HCT116 (cell line): Measurements from ENCODE around the gene SIX2. TPM values are rescaled to one million over a fixed set of nuclear protein-coding genes. Genes with fewer than 3 reads are reported as not detected.

Experiments used
- ATAC-seq: fragments of 200-7000 bp; cut with Tn5 transposase; 2 replicates; pipeline ENCODE4 v1.9.1; 2020; ENCODE audit warnings: mild to moderate bottlenecking, moderate library complexity
- BruUV-seq: library from RNA; stranded (reverse); fragments of 400-500 nt; replicated peaks from 2 replicates; lab custom pipeline; 2021; lab: Mats Ljungman, UMichigan
- CTCF ChIA-PET: fragments of 300-600 bp; sonication (Branson Sonifier 250); formaldehyde crosslinking; loops from one replicate; lab custom pipeline; 2021; ENCODE audit warnings: antibody characterized with exemption; lab: Charles Lee
- POLR2A ChIA-PET: fragments of 300-600, 350-600 bp; sonication (Branson Sonifier 250); formaldehyde crosslinking; loops from one replicate; lab custom pipeline; 2021; ENCODE audit warnings: antibody characterized with exemption; lab: Charles Lee
- RAD21 ChIA-PET, 2 experiments: fragments of 300-600 bp; sonication (Branson Sonifier 250); formaldehyde crosslinking; loops; one replicate each; lab custom pipeline; 2023; ENCODE audit warnings: low total read pairs in 2 of 2; ENCODE audit not compliant: uncharacterized antibody in 2 of 2, unreplicated experiment in 2 of 2, low non-redundant PET in 1 of 2; lab: Charles Lee
- DNase-seq: peaks from one replicate; pipeline ENCODE4 v3.0.0-alpha.2; 2010; ENCODE audit warnings: low read depth, low spot score
- H2AFZ ChIP-seq: fragments of 200-600 bp; shearing (Covaris generic), sonication (generic); 2 replicates; pipeline ENCODE4 v1.6.1; 2017; ENCODE audit warnings: low read depth, mixed run types, mixed read lengths, antibody characterized with exemption, low read length; ENCODE audit not compliant: poor library complexity, severe bottlenecking
- H3K27ac ChIP-seq: 2 replicates; pipeline ENCODE4 v1.5.1; 2012; ENCODE audit warnings: low read depth, low read length
- H3K27me3 ChIP-seq: fragments of 200-600 bp; sonication (generic); 2 replicates; pipeline ENCODE4 v1.6.1; 2016; ENCODE audit warnings: mixed run types, low read length, mixed read lengths; ENCODE audit not compliant: insufficient read depth
- H3K36me3 ChIP-seq, 2 experiments: fragments of 200-500 bp in 1 of 2; fragments of 200-600 bp in 1 of 2; sonication (Bioruptor generic) in 1 of 2; sonication (generic) in 1 of 2; 2 replicates each; pipeline versions ENCODE4 v1.5.1 to v1.6.1; 2014 to 2016; ENCODE audit warnings: low read length in 2 of 2, inconsistent platforms in 1 of 2, mixed read lengths in 1 of 2, mixed run types in 1 of 2; ENCODE audit not compliant: insufficient read depth in 2 of 2, control insufficient read depth in 1 of 2
- H3K4me1 ChIP-seq, 2 experiments: fragments of 200-600 bp in 1 of 2; sonication (generic) in 1 of 2; 2 replicates each; pipeline versions ENCODE4 v1.5.1 to v1.6.1; 2012 to 2017; ENCODE audit warnings: low read length in 2 of 2, inconsistent platforms in 1 of 2, mild to moderate bottlenecking in 1 of 2, mixed read lengths in 1 of 2, mixed run types in 1 of 2, moderate library complexity in 1 of 2; ENCODE audit not compliant: insufficient read depth in 2 of 2, control insufficient read depth in 1 of 2
- H3K4me2 ChIP-seq: fragments of 200-600 bp; sonication (generic); 2 replicates; pipeline ENCODE4 v1.6.1; 2017; ENCODE audit warnings: mixed run types, low read length, mixed read lengths
- H3K4me3 ChIP-seq, 2 experiments: fragments of 200-600 bp in 1 of 2; sonication (generic) in 1 of 2; replicated peaks in 1 of 2; 2 replicates each; pipeline ENCODE4 v1.5.1; 2011 to 2016; ENCODE audit warnings: low read length in 2 of 2, control low read depth in 1 of 2, low read depth in 1 of 2, mild to moderate bottlenecking in 1 of 2, mixed read lengths in 1 of 2, mixed run types in 1 of 2
- H3K79me2 ChIP-seq: fragments of 200-600 bp; sonication (generic); 2 replicates; pipeline ENCODE4 v1.6.1; 2017; ENCODE audit warnings: mild to moderate bottlenecking, mixed run types, low read length, moderate library complexity, mixed read lengths; ENCODE audit not compliant: insufficient read depth
- H3K9ac ChIP-seq: fragments of 200-600 bp; sonication (generic); 2 replicates; pipeline ENCODE4 v1.6.1; 2016; ENCODE audit warnings: low read length, mixed read lengths
- H3K9me2 ChIP-seq: fragments of 200-600 bp; sonication (generic), shearing (Covaris generic); 2 replicates; pipeline ENCODE4 v1.6.1; 2017; ENCODE audit warnings: mixed run types, mild to moderate bottlenecking, moderate library complexity; ENCODE audit not compliant: insufficient read depth
- H3K9me3 ChIP-seq, 2 experiments: fragments of 200-500 bp in 1 of 2; fragments of 200-600 bp in 1 of 2; sonication (Bioruptor generic) in 1 of 2; sonication (generic) in 1 of 2; 2 replicates each; pipeline ENCODE4 v1.6.1; 2014 to 2017; ENCODE audit warnings: low read length in 2 of 2, mixed read lengths in 2 of 2, inconsistent platforms in 1 of 2, low read depth in 1 of 2, mild to moderate bottlenecking in 1 of 2, mixed run types in 1 of 2, moderate library complexity in 1 of 2; ENCODE audit not compliant: control insufficient read depth in 1 of 2, insufficient read depth in 1 of 2
- H4K20me1 ChIP-seq: fragments of 200-600 bp; sonication (generic), shearing (Covaris generic); 2 replicates; pipeline ENCODE4 v1.6.1; 2017; ENCODE audit warnings: mixed run types, mild to moderate bottlenecking, moderate library complexity; ENCODE audit not compliant: insufficient read depth
- ATF3 ChIP-seq: IDR thresholded peaks from 2 replicates; pipeline ENCODE4 v1.6.1; 2012
- CBX3 ChIP-seq: IDR thresholded peaks from 2 replicates; pipeline ENCODE4 v1.6.1; 2012; ENCODE audit warnings: low read depth
- CEBPB ChIP-seq: IDR thresholded peaks from 2 replicates; pipeline ENCODE4 v1.6.1; 2012; ENCODE audit warnings: low read depth
- EGR1 ChIP-seq: IDR thresholded peaks from 2 replicates; pipeline ENCODE4 v1.6.1; 2012; ENCODE audit warnings: low read depth
- ELF1 ChIP-seq: IDR thresholded peaks from 2 replicates; pipeline ENCODE4 v1.6.1; 2012; ENCODE audit warnings: low read depth, borderline replicate concordance
- EZH2 ChIP-seq: fragments of 200-600 bp; sonication (generic); IDR thresholded peaks from 2 replicates; pipeline ENCODE4 v1.6.1; 2017; ENCODE audit warnings: antibody characterized with exemption, mixed run types
- EZH2phosphoT487 ChIP-seq: fragments of 200-600 bp; IDR thresholded peaks from 2 replicates; pipeline ENCODE4 v1.6.1; 2018; ENCODE audit warnings: antibody characterized with exemption, borderline replicate concordance
- JUND ChIP-seq: IDR thresholded peaks from 2 replicates; pipeline ENCODE4 v1.6.1; 2012
- POLR2A ChIP-seq: IDR thresholded peaks from 2 replicates; pipeline ENCODE4 v1.7.0; 2011; ENCODE audit warnings: borderline replicate concordance; ENCODE audit not compliant: insufficient read depth, insufficient read length; ENCODE audit errors: extremely low read depth
- POLR2AphosphoS5 ChIP-seq: IDR thresholded peaks from 2 replicates; pipeline ENCODE4 v1.6.1; 2011; ENCODE audit warnings: mild to moderate bottlenecking, low read depth, low read length, moderate library complexity
- YY1 ChIP-seq: IDR thresholded peaks from 2 replicates; pipeline ENCODE4 v1.6.1; 2011; ENCODE audit warnings: low read length, low read depth, moderate library complexity, mild to moderate bottlenecking; ENCODE audit not compliant: insufficient replicate concordance; ENCODE audit errors: extremely low read depth
- ZFX ChIP-seq: fragments of 450-650 bp; IDR thresholded peaks from 2 replicates; pipeline ENCODE4 v1.6.1; 2017
- ZNF274 ChIP-seq: fragments of 200-500 bp; sonication (Bioruptor generic); IDR thresholded peaks from 2 replicates; pipeline ENCODE4 v1.6.1; 2014; ENCODE audit warnings: mild to moderate bottlenecking, low read depth, low read length, inconsistent platforms
- intact Hi-C: fragments of 100-400 bp; cut with micrococcal nuclease; formaldehyde crosslinking; loops from 2 replicates; pipeline ENCODE4 v1.10.0; 2022
- total RNA-seq: library from RNA; stranded (reverse); gene quantifications from one replicate; pipeline ENCODE4 v1.2.1, GENCODE V29; 2021; ENCODE audit not compliant: unreplicated experiment
- TF ChIP-seq, protein P1 (sequence below): IDR thresholded peaks from 2 replicates; pipeline ENCODE4 v1.6.1; 2011; ENCODE audit warnings: mild to moderate bottlenecking, low read length, moderate library complexity; ENCODE audit not compliant: insufficient replicate concordance; ENCODE audit errors: extremely low read depth
- TF ChIP-seq, protein P2 (sequence below), 3 experiments: fragments of 200-600 bp in 1 of 3; sonication (generic) in 1 of 3; IDR thresholded peaks in 2 of 3; conservative IDR thresholded peaks in 1 of 3; 2 replicates each; pipeline ENCODE4 v1.5.1; 2012 to 2017; ENCODE audit warnings: low read depth in 2 of 3, low read length in 2 of 3, antibody characterized with exemption in 1 of 3, borderline replicate concordance in 1 of 3, control low read depth in 1 of 3, mild to moderate bottlenecking in 1 of 3, mixed read lengths in 1 of 3, mixed run types in 1 of 3, moderate library complexity in 1 of 3; ENCODE audit not compliant: insufficient read depth in 1 of 3

SIX2 gene
- total RNA-seq, 1 experiment from 2014 or later = 0.54 TPM

- Histone ChIP-seq H2AFZ (no peak overlapping the region), H3K9me3 (no peaks in the 10 kb centered on the region), H3K27me3 (no peaks in the 10 kb centered on the region), H3K4me3 (no peak overlapping the region), H4K20me1 (no peaks in the 10 kb centered on the region), H3K79me2 (no peaks in the 10 kb centered on the region), H3K36me3 (no peaks in the 10 kb centered on the region), H3K4me1 (peaks cover 6 to 14% of the 10 kb centered on the region in 2 experiments), H3K9me2 (no peaks in the 10 kb centered on the region), H3K9ac (no peak overlapping the region), H3K27ac (no peak overlapping the region), H3K4me2 (no peak overlapping the region)
- CTCF ChIA-PET = no interaction called here
- ATAC-seq (no peak), DNase-seq (no peak)
- no TSS peak for BruUV-seq
- TF ChIP-seq ATF3 = no peak
- POLR2A ChIA-PET = no interaction called here
- intact Hi-C loops = no loop called here
- RAD21 ChIA-PET = no interaction called here
Observed at GRCh38 chr2:45005261-45006002, 3.8 kb downstream of the SIX2 start.

DNA sequence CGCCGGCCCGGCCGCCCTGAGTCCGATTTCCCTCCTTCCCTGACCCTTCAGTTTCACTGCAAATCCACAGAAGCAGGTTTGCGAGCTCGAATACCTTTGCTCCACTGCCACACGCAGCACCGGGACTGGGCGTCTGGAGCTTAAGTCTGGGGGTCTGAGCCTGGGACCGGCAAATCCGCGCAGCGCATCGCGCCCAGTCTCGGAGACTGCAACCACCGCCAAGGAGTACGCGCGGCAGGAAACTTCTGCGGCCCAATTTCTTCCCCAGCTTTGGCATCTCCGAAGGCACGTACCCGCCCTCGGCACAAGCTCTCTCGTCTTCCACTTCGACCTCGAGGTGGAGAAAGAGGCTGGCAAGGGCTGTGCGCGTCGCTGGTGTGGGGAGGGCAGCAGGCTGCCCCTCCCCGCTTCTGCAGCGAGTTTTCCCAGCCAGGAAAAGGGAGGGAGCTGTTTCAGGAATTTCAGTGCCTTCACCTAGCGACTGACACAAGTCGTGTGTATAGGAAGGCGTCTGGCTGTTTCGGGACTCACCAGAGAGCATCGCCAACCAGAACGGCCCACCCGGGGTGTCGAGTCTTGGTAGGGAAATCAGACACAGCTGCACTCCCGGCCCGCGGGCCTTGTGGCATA, 4.6 kb downstream of the SIX2 start:
- no peak overlapping the region for H3K4me2 ChIP-seq
- BruUV-seq = no TSS peak
- DNase-seq (no peak), ATAC-seq (no peak)
- intact Hi-C loops = no loop called here
- H2AFZ ChIP-seq = no peak overlapping the region
- POLR2A ChIA-PET = no interaction called here
- H3K36me3 ChIP-seq = no peaks in the 10 kb centered on the region
- no peak overlapping the region for H3K9ac ChIP-seq
- no peaks in the 10 kb centered on the region for H3K27me3 ChIP-seq
- H3K4me3 ChIP-seq = no peak overlapping the region
- H3K9me2 ChIP-seq = no peaks in the 10 kb centered on the region
- H3K9me3 ChIP-seq = no peaks in the 10 kb centered on the region
- H4K20me1 ChIP-seq = no peaks in the 10 kb centered on the region
- H3K4me1 ChIP-seq = peaks cover 0 to 6% of the 10 kb centered on the region in 2 experiments; a peak in 2 of 4 replicates
- CTCF ChIA-PET = no interaction called here
- no peaks in the 10 kb centered on the region for H3K79me2 ChIP-seq
- RAD21 ChIA-PET = no interaction called here
- no peak overlapping the region for H3K27ac ChIP-seq
- TF ChIP-seq ELF1 (no peak), ZFX (no peak), EZH2 (no peak), POLR2AphosphoS5 (no peak), YY1 (no peak), EGR1 (no peak), CBX3 (no peak), CEBPB (no peak), EZH2phosphoT487 (no peak), ATF3 (no peak), ZNF274 (no peak), JUND (no peak), POLR2A (no peak)
- TF ChIP-seq, protein P1, sequence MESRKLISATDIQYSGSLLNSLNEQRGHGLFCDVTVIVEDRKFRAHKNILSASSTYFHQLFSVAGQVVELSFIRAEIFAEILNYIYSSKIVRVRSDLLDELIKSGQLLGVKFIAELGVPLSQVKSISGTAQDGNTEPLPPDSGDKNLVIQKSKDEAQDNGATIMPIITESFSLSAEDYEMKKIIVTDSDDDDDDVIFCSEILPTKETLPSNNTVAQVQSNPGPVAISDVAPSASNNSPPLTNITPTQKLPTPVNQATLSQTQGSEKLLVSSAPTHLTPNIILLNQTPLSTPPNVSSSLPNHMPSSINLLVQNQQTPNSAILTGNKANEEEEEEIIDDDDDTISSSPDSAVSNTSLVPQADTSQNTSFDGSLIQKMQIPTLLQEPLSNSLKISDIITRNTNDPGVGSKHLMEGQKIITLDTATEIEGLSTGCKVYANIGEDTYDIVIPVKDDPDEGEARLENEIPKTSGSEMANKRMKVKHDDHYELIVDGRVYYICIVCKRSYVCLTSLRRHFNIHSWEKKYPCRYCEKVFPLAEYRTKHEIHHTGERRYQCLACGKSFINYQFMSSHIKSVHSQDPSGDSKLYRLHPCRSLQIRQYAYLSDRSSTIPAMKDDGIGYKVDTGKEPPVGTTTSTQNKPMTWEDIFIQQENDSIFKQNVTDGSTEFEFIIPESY = no peak
- TF ChIP-seq, protein P2, sequence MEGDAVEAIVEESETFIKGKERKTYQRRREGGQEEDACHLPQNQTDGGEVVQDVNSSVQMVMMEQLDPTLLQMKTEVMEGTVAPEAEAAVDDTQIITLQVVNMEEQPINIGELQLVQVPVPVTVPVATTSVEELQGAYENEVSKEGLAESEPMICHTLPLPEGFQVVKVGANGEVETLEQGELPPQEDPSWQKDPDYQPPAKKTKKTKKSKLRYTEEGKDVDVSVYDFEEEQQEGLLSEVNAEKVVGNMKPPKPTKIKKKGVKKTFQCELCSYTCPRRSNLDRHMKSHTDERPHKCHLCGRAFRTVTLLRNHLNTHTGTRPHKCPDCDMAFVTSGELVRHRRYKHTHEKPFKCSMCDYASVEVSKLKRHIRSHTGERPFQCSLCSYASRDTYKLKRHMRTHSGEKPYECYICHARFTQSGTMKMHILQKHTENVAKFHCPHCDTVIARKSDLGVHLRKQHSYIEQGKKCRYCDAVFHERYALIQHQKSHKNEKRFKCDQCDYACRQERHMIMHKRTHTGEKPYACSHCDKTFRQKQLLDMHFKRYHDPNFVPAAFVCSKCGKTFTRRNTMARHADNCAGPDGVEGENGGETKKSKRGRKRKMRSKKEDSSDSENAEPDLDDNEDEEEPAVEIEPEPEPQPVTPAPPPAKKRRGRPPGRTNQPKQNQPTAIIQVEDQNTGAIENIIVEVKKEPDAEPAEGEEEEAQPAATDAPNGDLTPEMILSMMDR (IDR thresholded peaks at IDR 0.05 in 2 of 3, conservative IDR thresholded peaks at IDR 0.05 in 1 of 3; ENCODE audit: borderline replicate concordance in 1 of 3, insufficient read depth in 1 of 3, low read depth in 2 of 3, low read length in 2 of 3) = no peak
